GM12878 (cell line): ENCODE data around the gene IGSF1. TPM values are rescaled to one million over a fixed set of nuclear protein-coding genes. Genes with fewer than 3 reads are reported as not detected.

Source experiments
- ATAC-seq: fragments of 200-7000 bp; cut with Tn5 transposase; 3 replicates; pipeline ENCODE4 v1.9.1; 2020; ENCODE audit warnings: mild to moderate bottlenecking, moderate library complexity
- BruUV-seq: library from RNA; stranded (reverse); fragments of 400-500 nt; replicated peaks from 2 replicates; lab custom pipeline; 2021; lab: Mats Ljungman, UMichigan
- CTCF ChIA-PET: fragments of 300-600 bp; sonication (Branson Sonifier 250); formaldehyde crosslinking; extraction: SDS; loops from one replicate; lab custom pipeline; 2021; ENCODE audit warnings: inconsistent platforms; lab: Yijun Ruan, JAX
- POLR2A ChIA-PET: fragments of 350-600 bp; formaldehyde crosslinking; extraction: SDS; loops from one replicate; lab custom pipeline; 2021; ENCODE audit warnings: inconsistent platforms; lab: Charles Lee
- RAD21 ChIA-PET: fragments of 300-600 bp; sonication (Branson Sonifier 250); formaldehyde crosslinking; loops from one replicate; lab custom pipeline; 2023; ENCODE audit warnings: antibody characterized with exemption; ENCODE audit not compliant: unreplicated experiment; lab: Charles Lee
- SMC1A ChIA-PET: fragments of 300-600 bp; sonication (Branson Sonifier 250); formaldehyde crosslinking; loops from one replicate; lab custom pipeline; 2023; ENCODE audit not compliant: unreplicated experiment, uncharacterized antibody; lab: Charles Lee
- DNase-seq: peaks from one replicate; pipeline ENCODE4 v3.0.0-alpha.2; 2011; ENCODE audit warnings: low read depth, low spot score
- FAIRE-seq: peaks from 3 replicates; lab custom pipeline; 2011; peaks lifted over from hg19 to GRCh38; lab: Jason Lieb, UNC
- H2AFZ ChIP-seq: 2 replicates; pipeline ENCODE4 v1.6.0; 2011; ENCODE audit warnings: low read depth, low read length, control low read depth; ENCODE audit not compliant: control insufficient read depth
- H3K27ac ChIP-seq: 2 replicates; pipeline ENCODE4 v1.5.1; 2011; ENCODE audit warnings: control low read depth; ENCODE audit not compliant: control insufficient read depth, insufficient read depth
- H3K27me3 ChIP-seq, 2 experiments: replicated peaks in 1 of 2; 2 replicates each; pipeline versions ENCODE4 v1.6.0 to v1.6.1; 2011; ENCODE audit warnings: low read length in 1 of 2; ENCODE audit not compliant: control insufficient read depth in 2 of 2, insufficient read depth in 2 of 2
- H3K36me3 ChIP-seq, 2 experiments: 2 replicates each; pipeline ENCODE4 v1.5.1; 2011; ENCODE audit warnings: low read length in 1 of 2; ENCODE audit not compliant: control insufficient read depth in 2 of 2, insufficient read depth in 2 of 2
- H3K4me1 ChIP-seq: 2 replicates; pipeline ENCODE4 v1.6.1; 2011; ENCODE audit warnings: mild to moderate bottlenecking, low read length, moderate library complexity, mixed read lengths; ENCODE audit not compliant: control insufficient read depth, insufficient read depth
- H3K4me2 ChIP-seq: 2 replicates; pipeline ENCODE4 v1.6.0; 2011; ENCODE audit warnings: control low read depth; ENCODE audit not compliant: control insufficient read depth, insufficient read depth
- H3K4me3 ChIP-seq: fragments of 200-600 bp; sonication (generic); 2 replicates; pipeline ENCODE4 v1.5.1; 2016
- H3K79me2 ChIP-seq: 2 replicates; pipeline ENCODE4 v1.6.0; 2011; ENCODE audit warnings: low read length; ENCODE audit not compliant: control insufficient read depth, insufficient read depth
- H3K9ac ChIP-seq: 2 replicates; pipeline ENCODE4 v1.8.0; 2011; ENCODE audit warnings: low read length, control low read depth, mixed read lengths; ENCODE audit not compliant: control insufficient read depth, insufficient read depth
- H3K9me3 ChIP-seq: replicated peaks from 3 replicates; pipeline ENCODE4 v1.5.1; 2011; ENCODE audit warnings: mild to moderate bottlenecking, low read length; ENCODE audit not compliant: control insufficient read depth, insufficient read depth
- H4K20me1 ChIP-seq: 2 replicates; pipeline ENCODE4 v1.6.0; 2011; ENCODE audit not compliant: control insufficient read depth, insufficient read depth
- ATF7 ChIP-seq: fragments of 450-650 bp; IDR thresholded peaks from 2 replicates; pipeline ENCODE4 v1.6.1; 2016; ENCODE audit warnings: low read depth, mild to moderate bottlenecking
- EED ChIP-seq: sonication (generic); IDR thresholded peaks from 2 replicates; pipeline ENCODE4 v1.6.1; 2016; ENCODE audit warnings: antibody characterized with exemption, low read depth
- IKZF1 ChIP-seq: fragments of 450-650 bp; conservative IDR thresholded peaks from 2 replicates; pipeline ENCODE4 v1.6.1; 2017; ENCODE audit warnings: antibody characterized with exemption, mild to moderate bottlenecking
- RAD51 ChIP-seq: fragments of 450-650 bp; IDR thresholded peaks from 2 replicates; pipeline ENCODE4 v1.6.1; 2016; ENCODE audit warnings: moderate library complexity, mild to moderate bottlenecking, inconsistent platforms
- USF1 ChIP-seq: IDR thresholded peaks from 2 replicates; pipeline ENCODE4 v1.6.1; 2011; ENCODE audit warnings: borderline replicate concordance, low read depth, mild to moderate bottlenecking, moderate library complexity, mixed read lengths, low read length; ENCODE audit not compliant: insufficient read depth; ENCODE audit errors: extremely low read length
- YY1 ChIP-seq: IDR thresholded peaks from 2 replicates; pipeline ENCODE4 v1.6.1; 2011; ENCODE audit warnings: low read depth, mild to moderate bottlenecking, low read length
- WGBS: methylation state at CpG from one replicate; pipeline ENCODE4 v1.1.6; 2016; ENCODE audit warnings: low lambda C conversion rate; ENCODE audit not compliant: insufficient replicate concordance, insufficient coverage; ENCODE audit errors: missing lambda C conversion rate; 5-methylcytosine and 5-hydroxymethylcytosine counted together
- in situ Hi-C: fragments of 300-500 bp; cut with MboI; formaldehyde crosslinking; loops from 9 replicates; pipeline ENCODE4 v1.14.3; 2018; ENCODE audit warnings: mixed read lengths
- intact Hi-C: fragments of 100-400 bp; cut with micrococcal nuclease; formaldehyde crosslinking; loops from one replicate; pipeline ENCODE4 v1.14.2; 2022; ENCODE audit not compliant: unreplicated experiment
- polyA plus RNA-seq, 11 experiments: library from polyadenylated mRNA; depleted of rRNA in 4 of 11; unstranded in 6 of 11; stranded (reverse) in 5 of 11; fragments of >200 nt; fragmentation: Nextera tagmentation in 4 of 11; fragmentation: Illumina TruSeq in 1 of 11; extraction: Ambion mirVana in 4 of 11; extraction: Trizol in 1 of 11; gene quantifications; 1 replicate in 1 of 11; 2 replicates in 10 of 11; pipeline versions ENCODE4 v1.2.1 to v1.2.3, GENCODE V29; 2011 to 2016; ENCODE audit warnings: inconsistent platforms in 2 of 11, missing spikeins in 2 of 11, low read depth in 1 of 11
- total RNA-seq, 4 experiments: library from RNA; depleted of rRNA in 3 of 4; stranded (reverse); fragments of >200 nt in 3 of 4; fragmentation: Illumina TruSeq in 1 of 4; extraction: Trizol in 1 of 4; gene quantifications; 2 replicates each; pipeline versions ENCODE4 v1.2.1 to v1.2.3, GENCODE V29; 2013 to 2021
- TF ChIP-seq, protein P1 (sequence below): IDR thresholded peaks from 2 replicates; pipeline ENCODE4 v1.6.1; 2012; ENCODE audit warnings: low read depth, low read length, improper control_type of control experiment

The IGSF1 gene
- total and polyA plus RNA-seq, 10 of the 15 experiments (the other 5 are each of a cell fraction or from before 2014, with no cell fraction given) = 0.04 to 0.08 TPM; not detected in 8

- SMC1A ChIA-PET = no interaction called here
- Histone ChIP-seq H4K20me1 (no peaks in the 10 kb centered on the region), H3K79me2 (no peaks in the 10 kb centered on the region), H3K4me3 (no peak overlapping the region), H3K36me3 (no peaks in the 10 kb centered on the region), H3K27ac (no peak overlapping the region), H3K9me3 (no peaks in the 10 kb centered on the region), H2AFZ (no peak overlapping the region), H3K27me3 (no peaks in the 10 kb centered on the region), H3K4me1 (no peaks in the 10 kb centered on the region), H3K4me2 (no peak overlapping the region), H3K9ac (no peak overlapping the region)
- 47% methylated on average over 4 of the region's 4 CpGs for WGBS
- intact Hi-C loops = loop anchor here (10.0 kb wide), 1 partner anchor 333 kb away; no protein-coding TSS in a partner anchor
- ATAC-seq = no peak
- DNase-seq = no peak
- in situ Hi-C loops = no loop called here
- CTCF ChIA-PET = no interaction called here
- no peak for FAIRE-seq
- RAD21 ChIA-PET = no interaction called here
- BruUV-seq = no TSS peak
- POLR2A ChIA-PET = no interaction called here
- TF ChIP-seq YY1 = no peak
- TF ChIP-seq USF1 = no peak
- no peak for TF ChIP-seq IKZF1
- TF ChIP-seq ATF7 = no peak
- TF ChIP-seq RAD51 = no peak
- TF ChIP-seq, protein P1, sequence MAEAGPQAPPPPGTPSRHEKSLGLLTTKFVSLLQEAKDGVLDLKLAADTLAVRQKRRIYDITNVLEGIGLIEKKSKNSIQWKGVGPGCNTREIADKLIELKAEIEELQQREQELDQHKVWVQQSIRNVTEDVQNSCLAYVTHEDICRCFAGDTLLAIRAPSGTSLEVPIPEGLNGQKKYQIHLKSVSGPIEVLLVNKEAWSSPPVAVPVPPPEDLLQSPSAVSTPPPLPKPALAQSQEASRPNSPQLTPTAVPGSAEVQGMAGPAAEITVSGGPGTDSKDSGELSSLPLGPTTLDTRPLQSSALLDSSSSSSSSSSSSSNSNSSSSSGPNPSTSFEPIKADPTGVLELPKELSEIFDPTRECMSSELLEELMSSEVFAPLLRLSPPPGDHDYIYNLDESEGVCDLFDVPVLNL = no peak
- no peak for TF ChIP-seq EED
Observed at GRCh38 chrX:131317326-131317725, 28.2 kb upstream of the IGSF1 start.
